Measurements from ENCODE around the gene OR2A14.
"Not testable (repeated sequence)": the region's sequence is repeated elsewhere in the genome, so short reads cannot be mapped to it uniquely, and the experiment has no call there.

Gene OR2A14

GRCh38 chr7:144122876-144123275 is at the start of gene OR2A14:
TSS of gene OR2A14 (plus strand) at chr7:144123176. CDS start at chr7:144129113, 5,937 bp downstream.
- DNase-seq (ENCODE audit: low read depth in 2 of 2), result no peak

GRCh38 chr7:144074374-144074773 is 48.6 kb upstream of the OR2A14 start:
- DNase-seq (ENCODE audit: low read depth in 2 of 2), result no peak

GRCh38 chr7:144085978-144086377 is 37.0 kb upstream of the OR2A14 start, which contains the start of gene OR2A12:
TSS of gene OR2A12 (plus strand) at chr7:144086278. CDS start at chr7:144095108, 8,830 bp downstream.
- DNase-seq (ENCODE audit: low read depth in 2 of 2), result no peak

GRCh38 chr7:144086730-144087129 is 36.2 kb upstream of the OR2A14 start:
- no peak for DNase-seq (ENCODE audit: low read depth in 2 of 2)

- DNase-seq (ENCODE audit: low read depth in 2 of 2), result no peak
Measured at GRCh38 chr7:144087230-144087629, 35.7 kb upstream of the OR2A14 start.

GRCh38 chr7:144090667-144091066 is 32.3 kb upstream of the OR2A14 start:
- no peak for DNase-seq (ENCODE audit: low read depth in 2 of 2)

GRCh38 chr7:144098776-144099175 is 24.2 kb upstream of the OR2A14 start:
- DNase-seq (ENCODE audit: low read depth in 2 of 2), result no peak

GRCh38 chr7:144100607-144101006 is 22.4 kb upstream of the OR2A14 start:
- no peak for DNase-seq (ENCODE audit: low read depth in 2 of 2)

GRCh38 chr7:144102041-144102440 is 20.9 kb upstream of the OR2A14 start:
- no peak for DNase-seq (ENCODE audit: low read depth in 2 of 2)

GRCh38 chr7:144105211-144105610 is 17.8 kb upstream of the OR2A14 start:
- no peak for DNase-seq (ENCODE audit: low read depth in 2 of 2)

GRCh38 chr7:144109283-144109682 is 13.7 kb upstream of the OR2A14 start, which contains the start of gene OR2A2:
TSS of gene OR2A2 (plus strand) at chr7:144109583. CDS start at chr7:144109583, 0 bp downstream.
- DNase-seq (ENCODE audit: low read depth in 2 of 2), result no peak

GRCh38 chr7:144110272-144110671 is 12.7 kb upstream of the OR2A14 start:
- DNase-seq (ENCODE audit: low read depth in 2 of 2), result no peak

GRCh38 chr7:144113651-144114050 is 9.3 kb upstream of the OR2A14 start:
- no peak for DNase-seq (ENCODE audit: low read depth in 2 of 2)

- no peak for DNase-seq (ENCODE audit: low read depth in 2 of 2)
Measured at GRCh38 chr7:144118341-144118740, 4.6 kb upstream of the OR2A14 start.

- DNase-seq (ENCODE audit: low read depth in 2 of 2), result peak; percentile 83 to 87
Measured at GRCh38 chr7:144127714-144128334, 4.8 kb downstream of the OR2A14 start.

- not testable (repeated sequence) for DNase-seq (ENCODE audit: low read depth in 2 of 2)
Measured at GRCh38 chr7:144129601-144130000, 6.6 kb downstream of the OR2A14 start.

GRCh38 chr7:144130730-144131129 is 7.8 kb downstream of the OR2A14 start:
- DNase-seq (ENCODE audit: low read depth in 2 of 2), result no peak

- no peak for DNase-seq (ENCODE audit: low read depth in 2 of 2)
Measured at GRCh38 chr7:144132262-144132661, 9.3 kb downstream of the OR2A14 start.

- no peak for DNase-seq (ENCODE audit: low read depth in 2 of 2)
Measured at GRCh38 chr7:144133307-144133706, 10.3 kb downstream of the OR2A14 start.

GRCh38 chr7:144134116-144134515 is 11.1 kb downstream of the OR2A14 start:
- no peak for DNase-seq (ENCODE audit: low read depth in 2 of 2)

- no peak for DNase-seq (ENCODE audit: low read depth in 2 of 2)
Measured at GRCh38 chr7:144137501-144137900, 14.5 kb downstream of the OR2A14 start.

- no peak for DNase-seq (ENCODE audit: low read depth in 2 of 2)
Measured at GRCh38 chr7:144142187-144142586, 19.2 kb downstream of the OR2A14 start.

- no peak for DNase-seq (ENCODE audit: low read depth in 2 of 2)
Measured at GRCh38 chr7:144144426-144144825, 21.4 kb downstream of the OR2A14 start.
